Measurements from ENCODE around the gene TUBGCP6.
"Not testable (repeated sequence)": the region's sequence is repeated elsewhere in the genome, so short reads cannot be mapped to it uniquely, and the experiment has no call there.

Gene TUBGCP6

DNA sequence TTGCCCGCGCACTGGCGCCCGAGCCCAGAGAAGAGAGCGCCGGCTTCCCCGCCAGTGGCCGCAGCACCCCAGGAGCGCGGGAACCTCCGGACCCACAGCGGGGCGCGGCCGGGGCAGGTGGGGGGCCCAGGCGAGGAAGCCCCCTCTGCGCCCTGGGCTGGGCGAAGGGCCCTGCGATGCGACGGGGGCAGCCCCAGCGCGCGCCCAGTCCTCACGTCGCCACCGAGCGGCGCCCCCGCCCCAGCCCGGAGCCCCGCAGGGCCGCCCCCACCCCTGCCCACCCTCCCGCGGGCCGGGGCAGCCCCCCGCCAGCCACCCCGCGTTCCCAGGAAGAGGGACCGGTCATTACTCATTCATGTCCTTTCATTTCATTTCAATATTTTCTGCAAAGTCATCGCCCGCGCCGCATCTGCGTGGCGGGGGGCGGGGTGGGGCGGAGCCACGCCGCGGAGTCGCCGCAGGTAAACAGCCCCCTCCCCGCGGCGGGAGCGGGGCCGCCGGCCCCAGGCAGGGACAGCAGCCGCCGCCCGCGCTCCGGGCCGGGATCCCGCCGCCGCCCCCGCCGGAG, 75.0 kb downstream of the TUBGCP6 start:
- DNase-seq (ENCODE audit: low read depth) = peak; percentile 61

GRCh38 chr22:50169181-50169759, 75.6 kb downstream of the TUBGCP6 start:
- no peak for DNase-seq (ENCODE audit: low read depth)

DNA sequence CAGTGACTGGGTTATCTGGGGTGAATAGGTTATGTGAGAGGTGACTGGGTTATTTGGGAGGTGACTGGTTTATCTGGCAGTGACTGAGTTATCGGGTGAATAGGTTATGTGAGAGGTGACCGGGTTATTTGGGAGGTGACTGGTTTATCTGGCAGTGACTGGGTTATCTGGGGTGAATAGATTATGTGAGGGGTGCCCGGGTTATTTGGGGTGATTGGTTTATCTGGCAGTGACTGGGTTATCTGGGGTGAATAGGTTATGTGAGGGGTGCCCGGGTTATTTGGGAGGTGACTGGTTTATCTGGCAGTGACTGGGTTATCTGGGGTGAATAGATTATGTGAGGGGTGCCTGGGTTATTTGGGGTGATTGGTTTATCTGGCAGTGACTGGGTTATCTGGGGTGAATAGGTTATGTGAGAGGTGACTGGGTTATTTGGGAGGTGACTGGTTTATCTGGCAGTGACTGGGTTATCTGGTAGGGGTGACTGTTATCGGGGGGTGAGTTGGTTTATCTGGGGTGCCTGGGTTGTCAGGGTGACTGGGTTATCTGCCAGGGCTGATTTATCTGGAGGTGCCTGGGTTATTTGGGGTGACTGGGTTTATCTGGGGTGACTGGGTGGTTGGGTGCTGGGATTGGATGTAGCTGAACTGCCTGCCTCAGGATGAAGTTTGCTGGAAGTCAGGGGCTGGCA, 76.2 kb downstream of the TUBGCP6 start:
- not testable (repeated sequence) for DNase-seq (ENCODE audit: low read depth)

- DNase-seq (ENCODE audit: low read depth) = no peak
Measured at GRCh38 chr22:50167689-50168489, 76.9 kb downstream of the TUBGCP6 start.
